Fibroblast of skin of left quadriceps (primary cell): ENCODE data around the gene TSR3.

Experiments
- DNase-seq, 2 experiments: peaks; one replicate each; pipeline ENCODE4 v3.0.0-alpha.2; 2013; ENCODE audit warnings: low read depth in 2 of 2

The TSR3 gene

DNA sequence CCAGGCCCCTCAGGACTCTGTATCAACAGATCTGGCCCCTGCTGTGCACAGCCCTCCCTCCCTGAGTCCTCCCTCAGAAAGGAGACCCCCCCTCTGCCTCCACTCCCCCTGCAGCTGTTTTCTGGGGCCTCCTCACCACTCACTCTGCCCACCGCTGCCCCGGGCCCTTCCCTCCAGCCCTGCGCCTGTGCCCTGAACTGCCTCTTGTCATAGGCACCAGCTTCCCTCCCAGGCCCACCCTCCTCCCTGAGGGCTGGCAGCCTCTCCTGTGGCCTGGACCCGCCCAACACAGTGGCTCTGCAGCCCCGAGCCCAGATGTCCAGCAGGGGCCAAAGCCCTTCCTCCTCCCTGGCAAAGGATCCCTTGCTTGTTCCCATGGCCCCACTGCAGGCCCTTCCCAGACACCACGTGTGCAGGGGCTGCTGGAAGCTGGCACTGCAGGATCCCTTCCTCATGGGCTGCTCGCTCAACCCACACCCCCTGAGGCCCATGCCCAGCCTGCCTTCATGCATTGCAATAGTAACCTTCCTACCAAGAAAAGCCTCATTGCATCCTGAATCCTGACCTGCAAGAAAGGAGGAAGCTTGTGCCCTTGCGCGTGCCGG, 25.8 kb upstream of the TSR3 start:
- DNase-seq: no peak

DNA sequence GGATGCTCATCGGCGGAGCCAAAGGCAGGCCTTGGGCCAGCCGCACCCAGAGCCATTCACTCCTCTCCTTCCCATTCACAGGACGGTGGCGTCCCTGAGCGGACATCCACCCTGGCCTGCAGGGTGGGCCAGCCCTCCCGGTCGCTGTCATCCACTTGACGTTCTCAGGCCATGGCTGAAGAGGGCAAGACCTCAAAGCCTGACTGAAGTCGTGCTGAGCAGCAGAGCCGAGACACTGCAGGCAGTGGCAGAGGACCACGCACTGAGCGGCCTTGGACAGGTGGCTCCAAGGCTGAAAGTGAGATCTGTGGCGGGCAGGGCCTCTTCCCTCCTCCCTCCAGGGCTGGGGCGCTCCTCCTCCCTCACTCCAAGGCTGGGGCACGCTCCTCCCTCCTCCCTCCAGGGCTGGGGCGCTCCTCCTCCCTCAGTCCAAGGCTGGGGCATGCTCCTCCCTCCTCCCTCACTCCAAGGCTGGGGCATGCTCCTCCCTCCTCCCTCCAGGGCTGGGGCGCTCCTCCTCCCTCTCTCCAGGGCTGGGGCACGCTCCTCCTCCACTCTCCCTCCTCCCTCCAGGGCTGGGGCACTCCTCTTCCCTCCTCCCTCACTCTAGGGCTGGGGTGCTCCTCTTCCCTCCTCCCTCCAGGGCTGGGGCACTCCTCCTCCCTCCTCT, 24.2 kb upstream of the TSR3 start:
- no peak for DNase-seq

DNA sequence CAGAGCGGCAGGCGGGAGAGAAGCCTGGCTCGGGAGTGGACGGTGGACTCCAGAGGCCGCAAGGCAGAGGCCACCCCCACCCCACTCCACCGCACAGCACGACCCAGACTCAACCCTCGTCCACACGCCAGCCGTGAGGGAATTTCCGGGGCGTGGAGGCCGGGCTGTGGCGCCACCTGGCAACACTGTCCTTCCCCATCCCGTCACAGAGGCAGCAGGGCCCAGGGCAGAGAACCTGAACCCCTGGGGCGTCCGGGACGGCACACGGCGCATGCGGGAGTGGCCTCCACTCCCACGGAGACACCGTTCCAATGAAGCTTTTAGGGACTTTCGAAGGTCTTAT, 23.6 kb upstream of the TSR3 start:
- DNase-seq: no peak

GRCh38 chr16:1374418-1375297, 23.0 kb upstream of the TSR3 start:
- DNase-seq: no peak

DNA sequence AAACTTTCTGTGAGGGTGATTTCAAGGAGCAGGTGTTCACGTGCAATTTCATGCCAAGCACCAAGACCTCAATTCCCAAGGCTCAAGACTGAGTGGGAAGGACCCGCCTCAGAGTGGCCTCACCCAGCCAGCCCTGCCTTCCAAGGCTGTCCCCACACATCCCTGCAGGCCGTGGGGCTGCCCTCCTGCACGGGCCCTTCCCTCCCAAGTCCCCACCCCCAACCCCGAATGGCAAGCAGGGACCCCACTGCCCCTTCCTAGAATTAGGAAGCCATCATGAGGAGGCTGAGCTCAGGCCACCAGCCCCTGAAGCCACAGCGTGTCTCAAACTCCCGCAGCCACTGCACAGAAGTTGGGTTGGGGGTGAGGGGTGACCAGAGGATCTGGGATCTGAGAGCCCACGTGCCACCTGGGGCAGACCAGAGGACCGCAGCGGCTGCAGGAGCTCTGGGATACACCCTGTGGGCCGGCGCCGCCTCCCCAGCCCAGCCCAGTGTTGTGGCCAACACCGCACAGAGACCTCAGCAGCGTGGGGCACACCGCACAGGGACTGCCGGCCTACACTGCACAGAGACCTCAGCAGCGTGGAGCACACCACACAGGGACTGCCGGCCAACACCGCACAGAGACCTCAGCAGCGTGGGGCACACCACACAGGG, 20.7 kb upstream of the TSR3 start:
- DNase-seq: no peak

GRCh38 chr16:1371054-1371978, 19.6 kb upstream of the TSR3 start:
- DNase-seq: no peak

GRCh38 chr16:1367486-1368174, 16.0 kb upstream of the TSR3 start:
- DNase-seq: no peak

DNA sequence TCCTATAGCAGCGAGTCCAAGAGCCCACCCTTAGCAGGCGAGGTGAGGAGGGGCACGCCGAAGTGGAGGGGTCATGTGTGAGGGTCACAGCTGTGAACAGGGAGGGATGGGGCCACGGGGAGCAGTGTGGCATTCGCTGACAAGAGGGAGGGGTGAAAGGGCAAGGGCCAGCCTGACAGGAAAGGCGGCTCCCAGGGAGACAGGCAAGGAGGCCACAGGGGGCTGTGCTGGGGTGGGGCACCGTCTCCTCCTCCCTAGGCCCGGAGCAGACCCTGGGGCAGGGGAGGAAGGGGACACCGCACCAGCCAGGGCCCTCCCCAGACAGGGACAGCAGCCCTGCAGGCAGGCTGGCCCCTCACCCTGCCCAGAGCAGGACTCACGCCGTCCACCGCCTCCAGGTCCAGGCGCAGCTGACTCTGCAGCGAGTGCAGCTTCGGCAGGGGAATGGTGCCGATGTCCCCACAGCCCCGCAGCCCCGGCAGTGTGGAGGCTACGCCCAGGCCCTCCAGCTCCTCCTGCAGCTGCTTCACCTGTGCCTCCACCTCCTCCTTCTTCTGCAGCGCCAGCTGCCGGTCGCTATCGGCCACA, 15.1 kb upstream of the TSR3 start:
- no peak for DNase-seq

DNA sequence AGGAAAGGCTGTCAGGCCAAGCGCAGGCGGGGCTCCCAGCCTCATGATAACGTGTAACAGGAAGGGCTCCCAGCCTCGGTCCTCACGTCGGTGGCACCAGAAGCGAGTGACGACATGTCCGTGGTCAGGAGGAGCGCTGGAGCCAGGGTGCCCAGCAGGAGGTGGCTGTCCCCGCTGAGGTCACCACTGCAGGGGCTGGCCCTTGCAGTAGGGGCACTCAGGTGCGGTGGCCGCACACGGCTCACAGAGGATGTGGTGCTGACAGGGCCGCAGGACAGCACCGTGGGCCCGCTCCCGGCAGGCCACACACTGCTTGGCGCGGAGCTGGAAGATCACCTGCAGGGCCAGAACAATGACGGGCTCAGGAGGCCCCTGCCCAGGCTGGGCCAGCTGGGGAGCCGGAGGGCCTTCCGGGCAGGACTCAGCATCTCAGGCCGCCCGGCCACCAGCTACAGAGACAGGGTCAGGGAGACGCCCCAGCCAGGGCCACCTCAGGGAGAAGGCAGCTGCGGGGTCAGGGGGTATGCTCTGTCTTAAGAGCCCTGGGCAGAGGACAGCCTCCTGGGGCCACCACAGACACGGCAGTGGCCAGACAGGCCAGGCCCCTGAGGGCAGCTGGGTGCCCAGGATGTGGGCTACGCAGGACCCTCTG, 14.5 kb upstream of the TSR3 start:
- no peak for DNase-seq

- no peak for DNase-seq
Measured at GRCh38 chr16:1364510-1364909, 12.8 kb upstream of the TSR3 start.

DNA sequence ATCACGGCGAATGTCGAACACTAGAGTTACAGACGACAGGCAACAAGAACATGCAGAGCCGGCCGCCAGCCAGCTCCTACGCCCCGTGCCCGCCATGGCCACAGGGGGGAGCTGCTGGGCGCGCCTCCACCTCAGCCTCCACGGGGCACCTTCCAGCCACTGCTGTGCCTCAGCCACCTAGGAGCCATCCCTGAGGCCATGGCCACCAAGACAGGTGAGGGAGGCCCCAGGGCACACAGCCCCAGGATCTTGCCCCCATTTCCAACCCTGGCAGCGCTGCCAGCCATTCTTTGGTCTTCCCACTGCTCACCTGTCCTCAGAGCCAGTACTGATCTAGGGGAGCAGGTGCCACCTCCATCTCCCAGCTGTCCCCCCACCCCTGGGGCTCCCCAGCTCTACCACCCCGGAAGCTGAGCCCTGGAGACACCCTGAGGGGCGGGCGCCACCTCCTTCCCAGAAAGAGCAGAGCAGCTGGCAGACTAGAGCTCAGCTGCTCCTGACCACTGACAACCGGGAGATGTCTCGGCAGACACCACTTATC, 11.9 kb upstream of the TSR3 start:
- no peak for DNase-seq

DNA sequence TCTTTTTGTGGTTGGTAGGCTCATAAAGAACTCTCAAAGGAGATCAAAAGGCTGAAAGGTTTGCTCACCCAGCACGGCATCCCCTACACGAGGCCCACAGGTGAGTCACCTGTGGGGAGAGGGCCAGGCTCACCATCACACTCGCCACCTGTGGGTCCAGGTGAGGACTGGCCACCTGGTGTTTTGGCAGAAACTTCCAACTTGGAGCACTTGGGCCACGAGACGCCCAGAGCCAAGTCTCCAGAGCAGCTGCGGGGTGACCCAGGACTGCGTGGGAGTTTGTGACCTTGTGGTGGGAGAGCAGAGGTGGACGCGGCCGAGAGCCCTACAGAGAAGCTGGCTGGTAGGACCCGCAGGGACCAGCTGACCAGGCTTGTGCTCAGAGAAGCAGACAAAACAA, 11.1 kb upstream of the TSR3 start:
- no peak for DNase-seq

DNA sequence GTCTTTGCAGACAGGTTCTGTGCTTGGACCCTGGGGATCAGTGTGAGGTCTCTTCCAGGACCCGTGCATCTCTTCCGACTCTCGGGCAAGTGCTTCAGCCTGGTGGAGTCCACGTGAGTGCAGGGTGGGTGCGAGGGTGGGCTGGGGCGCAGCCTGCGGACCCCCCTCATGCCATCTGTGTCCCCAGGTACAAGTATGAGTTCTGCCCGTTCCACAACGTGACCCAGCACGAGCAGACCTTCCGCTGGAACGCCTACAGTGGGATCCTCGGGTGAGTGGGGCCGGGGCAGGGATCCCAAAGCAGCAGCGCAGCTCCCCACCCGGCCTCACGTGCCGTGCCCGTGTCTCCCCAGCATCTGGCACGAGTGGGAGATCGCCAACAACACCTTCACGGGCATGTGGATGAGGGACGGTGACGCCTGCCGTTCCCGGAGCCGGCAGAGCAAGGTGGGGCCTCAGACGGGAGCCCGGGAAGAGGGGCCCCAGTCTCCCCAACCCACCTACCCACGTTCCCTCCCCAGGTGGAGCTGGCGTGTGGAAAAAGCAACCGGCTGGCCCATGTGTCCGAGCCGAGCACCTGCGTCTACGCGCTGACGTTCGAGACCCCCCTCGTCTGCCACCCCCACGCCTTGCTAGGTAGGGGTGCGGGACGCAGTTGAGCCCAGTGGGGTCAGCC, 10.1 kb upstream of the TSR3 start:
- DNase-seq: no peak

GRCh38 chr16:1357906-1358566, 6.4 kb upstream of the TSR3 start:
- DNase-seq: no peak

- no peak for DNase-seq
Measured at GRCh38 chr16:1356061-1356900, 4.6 kb upstream of the TSR3 start.

- DNase-seq: no peak
Measured at GRCh38 chr16:1355591-1355990, 3.9 kb upstream of the TSR3 start.

DNA sequence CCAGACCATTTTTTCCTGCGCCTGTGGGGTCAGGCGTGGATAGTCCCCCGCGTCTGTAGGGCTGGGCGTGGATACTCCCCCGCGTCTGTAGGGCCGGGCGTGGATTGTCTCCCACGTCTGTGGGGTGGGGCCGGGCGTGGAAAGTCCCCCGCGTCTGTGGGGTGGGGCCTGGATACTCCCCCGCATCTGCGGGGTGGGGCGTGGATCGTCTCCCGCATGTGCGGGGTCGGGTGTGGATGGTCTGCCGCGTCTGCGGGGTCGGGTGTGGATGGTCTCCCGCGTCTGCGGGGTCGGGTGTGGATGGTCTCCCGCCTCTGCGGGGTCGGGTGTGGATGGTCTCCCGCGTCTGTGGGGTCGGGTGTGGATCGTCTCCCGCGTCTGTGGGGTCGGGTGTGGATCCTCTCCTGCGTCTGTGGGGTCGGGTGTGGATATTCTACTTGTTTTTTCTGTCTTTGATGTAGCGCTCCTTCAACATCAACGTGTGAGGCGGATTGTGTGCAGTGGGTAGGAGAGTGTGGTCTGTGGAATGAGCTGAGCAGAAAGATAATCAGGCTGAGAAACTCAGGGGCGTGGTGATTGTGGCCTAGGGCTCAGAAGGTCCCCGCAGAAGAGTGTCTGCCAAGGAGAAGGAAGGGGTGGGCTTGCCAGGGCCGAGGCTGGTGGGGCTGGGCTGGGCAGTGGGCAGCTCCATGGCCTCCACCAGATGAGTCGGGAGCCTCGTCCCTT, 3.3 kb upstream of the TSR3 start:
- no peak for DNase-seq
